Endothelial cell of umbilical vein (primary cell): ENCODE results near the gene PAK4. TPM values are rescaled to one million over a fixed set of nuclear protein-coding genes. Genes with fewer than 3 reads are reported as not detected.
A peak's percentile ranks its signal among the peaks of the same experiment; 100 is the strongest.
"Not testable (repeated sequence)": the region's sequence is repeated elsewhere in the genome, so short reads cannot be mapped to it uniquely, and the experiment has no call there.

Experiments used
- BruUV-seq: library from RNA; stranded (reverse); fragments of 400-500 nt; replicated peaks from 2 replicates; lab custom pipeline; 2021; lab: Mats Ljungman, UMichigan
- CTCF ChIA-PET: fragments of 300-600, 350-600 bp; sonication (Branson Sonifier 250); formaldehyde crosslinking; loops from one replicate; lab custom pipeline; 2021; ENCODE audit warnings: antibody characterized with exemption, inconsistent platforms; lab: Charles Lee
- POLR2A ChIA-PET: fragments of 300-600, 350-600 bp; sonication (Branson Sonifier 250); formaldehyde crosslinking; loops from one replicate; lab custom pipeline; 2021; ENCODE audit warnings: antibody characterized with exemption, inconsistent platforms; lab: Charles Lee
- DNase-seq: peaks from one replicate; pipeline ENCODE4 v3.0.0-alpha.2; 2011; ENCODE audit warnings: low read depth, low spot score
- FAIRE-seq: peaks from 2 replicates; lab custom pipeline; 2011; peaks lifted over from hg19 to GRCh38; lab: Jason Lieb, UNC
- H2AFZ ChIP-seq: 2 replicates; pipeline ENCODE4 v1.6.0; 2012; ENCODE audit warnings: low read depth, low read length, control low read depth, inconsistent platforms
- H3K27ac ChIP-seq: 2 replicates; pipeline ENCODE4 v1.5.1; 2011; ENCODE audit warnings: low read depth, mild to moderate bottlenecking, control low read depth, low read length, moderate library complexity; ENCODE audit not compliant: insufficient read depth
- H3K27me3 ChIP-seq, 2 experiments: 2 replicates each; pipeline versions ENCODE4 v1.6.0 to v1.6.1; 2011; ENCODE audit warnings: low read length in 2 of 2, mixed read lengths in 1 of 2; ENCODE audit not compliant: control insufficient read depth in 2 of 2, insufficient read depth in 2 of 2
- H3K36me3 ChIP-seq, 2 experiments: 2 replicates in 1 of 2; 3 replicates in 1 of 2; pipeline ENCODE4 v1.5.1; 2011; ENCODE audit warnings: low read length in 2 of 2, mild to moderate bottlenecking in 1 of 2, moderate library complexity in 1 of 2; ENCODE audit not compliant: control insufficient read depth in 2 of 2, insufficient read depth in 2 of 2; ENCODE audit errors: extremely low read depth in 1 of 2
- H3K4me1 ChIP-seq: 3 replicates; pipeline ENCODE4 v1.5.1; 2011; ENCODE audit warnings: mild to moderate bottlenecking, low read length; ENCODE audit not compliant: control insufficient read depth, insufficient read depth; ENCODE audit errors: extremely low read depth
- H3K4me2 ChIP-seq: 2 replicates; pipeline ENCODE4 v1.6.1; 2011; ENCODE audit warnings: low read length, control low read depth, mixed read lengths; ENCODE audit not compliant: insufficient read depth
- H3K4me3 ChIP-seq, 3 experiments: fragments of 200-600 bp in 1 of 3; sonication (generic), shearing (Covaris generic) in 1 of 3; replicated peaks in 1 of 3; 2 replicates each; pipeline ENCODE4 v1.5.1; 2011 to 2016; ENCODE audit warnings: control low read depth in 3 of 3, low read length in 3 of 3, mild to moderate bottlenecking in 2 of 3, inconsistent platforms in 1 of 3, low read depth in 1 of 3, moderate library complexity in 1 of 3; ENCODE audit not compliant: insufficient read depth in 1 of 3
- H3K79me2 ChIP-seq: 2 replicates; pipeline ENCODE4 v1.6.0; 2012; ENCODE audit warnings: low read length, inconsistent platforms; ENCODE audit not compliant: control insufficient read depth, insufficient read depth
- H3K9ac ChIP-seq: replicated peaks from 2 replicates; pipeline ENCODE3; 2011; ENCODE audit warnings: low read length, control low read depth; ENCODE audit not compliant: insufficient read depth; ENCODE audit errors: extremely low read depth
- H3K9me1 ChIP-seq: replicated peaks from 3 replicates; pipeline ENCODE4 v1.6.0; 2011; ENCODE audit warnings: mild to moderate bottlenecking, low read length; ENCODE audit not compliant: control insufficient read depth, insufficient read depth; ENCODE audit errors: extremely low read depth
- H3K9me3 ChIP-seq: replicated peaks from 2 replicates; pipeline ENCODE4 v1.5.1; 2012; ENCODE audit warnings: low read length, inconsistent platforms; ENCODE audit not compliant: control insufficient read depth, insufficient read depth
- H4K20me1 ChIP-seq: replicated peaks from 2 replicates; pipeline ENCODE3; 2011; ENCODE audit warnings: mild to moderate bottlenecking, low read length; ENCODE audit not compliant: control insufficient read depth, insufficient read depth; ENCODE audit errors: extremely low read depth
- EZH2 ChIP-seq: IDR thresholded peaks from 2 replicates; pipeline ENCODE4 v1.6.1; 2012; ENCODE audit warnings: borderline replicate concordance, low read depth, mild to moderate bottlenecking, moderate library complexity, low read length, inconsistent platforms; ENCODE audit not compliant: severe bottlenecking
- FOS ChIP-seq: IDR thresholded peaks from 2 replicates; pipeline ENCODE4 v1.6.1; 2011; ENCODE audit warnings: mild to moderate bottlenecking, low read length, moderate library complexity, borderline replicate concordance; ENCODE audit not compliant: insufficient read depth
- GATA2 ChIP-seq: IDR thresholded peaks from 2 replicates; pipeline ENCODE4 v1.7.0; 2011; ENCODE audit warnings: low read depth, mild to moderate bottlenecking, moderate library complexity, mixed read lengths, low read length; ENCODE audit not compliant: insufficient read length, insufficient read depth
- JUN ChIP-seq: IDR thresholded peaks from 2 replicates; pipeline ENCODE4 v1.6.1; 2011; ENCODE audit warnings: borderline replicate concordance, low read depth; ENCODE audit not compliant: insufficient read length, insufficient read depth
- MYC ChIP-seq: IDR thresholded peaks from one replicate; pipeline ENCODE4 v1.6.1; 2011; ENCODE audit warnings: mild to moderate bottlenecking, low read depth, low read length
- POLR2AphosphoS5 ChIP-seq: IDR thresholded peaks from 2 replicates; pipeline ENCODE4 v1.6.1; 2012; ENCODE audit warnings: low read depth, mild to moderate bottlenecking, control low read depth, low read length, moderate library complexity; ENCODE audit not compliant: insufficient read depth
- dilution Hi-C: fragments of 300-500 bp; cut with MboI; formaldehyde crosslinking; loops from one replicate; pipeline ENCODE4 v1.15.0; 2019; ENCODE audit warnings: low sequenced_read_pairs; ENCODE audit not compliant: extremely low pct_ligation_motif_present
- intact Hi-C: fragments of 100-400 bp; cut with micrococcal nuclease; formaldehyde crosslinking; loops from one replicate; pipeline ENCODE4 v1.10.0; 2022
- polyA plus RNA-seq, 4 experiments: library from polyadenylated mRNA; depleted of rRNA in 3 of 4; stranded (reverse) in 3 of 4; unstranded in 1 of 4; fragments of >200 nt; gene quantifications; 2 replicates each; pipeline versions ENCODE4 v1.2.1 to v1.2.3, GENCODE V29; 2011 to 2012; ENCODE audit warnings: missing spikeins in 1 of 4
- total RNA-seq: library from RNA; stranded (reverse); gene quantifications from 2 replicates; pipeline ENCODE4 v1.2.3, GENCODE V29; 2021
- TF ChIP-seq, protein P1 (sequence below), 2 donors: IDR thresholded peaks; 1 replicate in 1 of 2; 2 replicates in 1 of 2; pipeline ENCODE4 v1.5.1; 2011; ENCODE audit warnings: low read length in 2 of 2, mild to moderate bottlenecking in 2 of 2, moderate library complexity in 2 of 2, control low read depth in 1 of 2, inconsistent platforms in 1 of 2, low read depth in 1 of 2; ENCODE audit not compliant: insufficient read depth in 1 of 2; ENCODE audit errors: extremely low read depth in 1 of 2

Gene PAK4
- total and polyA plus RNA-seq, 2 donors (not counting 3 experiments of a cell fraction or from before 2014, with no cell fraction given): 39.8 to 55.4 TPM

DNA sequence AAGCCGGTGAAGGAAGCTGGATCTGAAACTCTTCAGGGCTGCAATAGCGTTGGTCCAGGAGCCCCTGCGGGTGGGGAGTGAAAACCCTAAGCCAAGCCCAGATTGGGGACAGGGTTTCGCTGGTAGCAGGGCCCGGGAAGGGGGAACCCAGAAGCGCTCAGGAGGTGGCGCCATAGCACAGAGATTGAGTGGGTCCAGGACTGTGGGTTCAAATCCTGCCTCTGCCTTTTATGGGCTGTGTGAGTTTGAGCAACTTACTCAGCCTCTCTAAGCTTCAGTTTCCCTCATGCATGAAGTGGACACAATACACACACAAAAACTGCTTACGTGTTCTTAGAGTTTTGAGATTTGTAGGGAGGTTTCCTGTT lies 86.8 kb downstream of the PAK4 start:
- no peak overlapping the region for H3K9ac ChIP-seq
- dilution Hi-C loops (no loop called here), intact Hi-C loops (loop anchor here (1.0 kb wide), 2 partner anchors 116 to 199 kb away; no protein-coding TSS in a partner anchor)
- ChIA-PET CTCF (interaction anchor here (1.0 to 2.9 kb wide), 5 partner anchors 9 to 115 kb away, joined by 3 to 12 read pairs (median 4); no protein-coding TSS in a partner anchor), POLR2A (no interaction called here)
- no peaks in the 10 kb centered on the region for H3K4me1 ChIP-seq
- H3K27me3 ChIP-seq: peaks cover 0 to 2% of the 10 kb centered on the region in 2 experiments
- no peak overlapping the region for H3K4me3 ChIP-seq
- H3K27ac ChIP-seq: no peak overlapping the region
- DNase-seq (no peak), FAIRE-seq (no peak)
- no peaks in the 10 kb centered on the region for H4K20me1 ChIP-seq
- no peak overlapping the region for H3K4me2 ChIP-seq
- no peaks in the 10 kb centered on the region for H3K9me3 ChIP-seq
- no peaks in the 10 kb centered on the region for H3K36me3 ChIP-seq
- TF ChIP-seq JUN: no peak
- no peak for TF ChIP-seq POLR2AphosphoS5
- no peak for TF ChIP-seq GATA2
- TF ChIP-seq, protein P1, sequence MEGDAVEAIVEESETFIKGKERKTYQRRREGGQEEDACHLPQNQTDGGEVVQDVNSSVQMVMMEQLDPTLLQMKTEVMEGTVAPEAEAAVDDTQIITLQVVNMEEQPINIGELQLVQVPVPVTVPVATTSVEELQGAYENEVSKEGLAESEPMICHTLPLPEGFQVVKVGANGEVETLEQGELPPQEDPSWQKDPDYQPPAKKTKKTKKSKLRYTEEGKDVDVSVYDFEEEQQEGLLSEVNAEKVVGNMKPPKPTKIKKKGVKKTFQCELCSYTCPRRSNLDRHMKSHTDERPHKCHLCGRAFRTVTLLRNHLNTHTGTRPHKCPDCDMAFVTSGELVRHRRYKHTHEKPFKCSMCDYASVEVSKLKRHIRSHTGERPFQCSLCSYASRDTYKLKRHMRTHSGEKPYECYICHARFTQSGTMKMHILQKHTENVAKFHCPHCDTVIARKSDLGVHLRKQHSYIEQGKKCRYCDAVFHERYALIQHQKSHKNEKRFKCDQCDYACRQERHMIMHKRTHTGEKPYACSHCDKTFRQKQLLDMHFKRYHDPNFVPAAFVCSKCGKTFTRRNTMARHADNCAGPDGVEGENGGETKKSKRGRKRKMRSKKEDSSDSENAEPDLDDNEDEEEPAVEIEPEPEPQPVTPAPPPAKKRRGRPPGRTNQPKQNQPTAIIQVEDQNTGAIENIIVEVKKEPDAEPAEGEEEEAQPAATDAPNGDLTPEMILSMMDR (IDR thresholded peaks at IDR 0.05; ENCODE audit: extremely low read depth in 1 of 2, insufficient read depth in 1 of 2, low read depth in 1 of 2, low read length in 2 of 2): peak in 1 of 2 donors; percentile 18
- no peak for TF ChIP-seq MYC
- TF ChIP-seq EZH2: no peak
- TF ChIP-seq FOS: no peak
- H2AFZ ChIP-seq: no peak overlapping the region
- H3K9me1 ChIP-seq: no peaks in the 10 kb centered on the region
- BruUV-seq: no TSS peak
- no peaks in the 10 kb centered on the region for H3K79me2 ChIP-seq

GRCh38 chr19:39215323-39215722 lies 89.7 kb downstream of the PAK4 start:
- H3K27ac ChIP-seq, POLR2A ChIA-PET, dilution Hi-C loops, H3K27me3 ChIP-seq, BruUV-seq, H3K36me3 ChIP-seq, DNase-seq, H3K9ac ChIP-seq, FAIRE-seq, H3K4me3 ChIP-seq, H3K4me1 ChIP-seq, H3K9me1 ChIP-seq, H3K9me3 ChIP-seq, H3K79me2 ChIP-seq, intact Hi-C loops, H3K4me2 ChIP-seq, H4K20me1 ChIP-seq, H2AFZ ChIP-seq: not testable (repeated sequence)
- CTCF ChIA-PET: interaction anchor here (0.9 to 1.1 kb wide), 2 partner anchors 12 to 93 kb away, joined by 3 to 4 read pairs; no protein-coding TSS in a partner anchor
